Brain microvascular endothelial cell (primary cell): Measurements from ENCODE around the gene HECTD4.

Experiments
- DNase-seq: peaks from one replicate; pipeline ENCODE4 v3.0.0-alpha.2; 2020
- H3K27ac ChIP-seq: fragments of 250-450 bp; sonication (Bioruptor Pico); 2 replicates; pipeline ENCODE4 v1.5.1; 2020; ENCODE audit warnings: mild to moderate bottlenecking, moderate library complexity
- H3K27me3 ChIP-seq: fragments of 250-450 bp; sonication (Bioruptor Pico); replicated peaks from 2 replicates; pipeline ENCODE4 v1.5.1; 2020; ENCODE audit warnings: mild to moderate bottlenecking
- H3K36me3 ChIP-seq: fragments of 250-450 bp; sonication (Bioruptor Pico); replicated peaks from 2 replicates; pipeline ENCODE4 v1.5.1; 2020; ENCODE audit warnings: mild to moderate bottlenecking
- H3K4me3 ChIP-seq: 2 replicates; pipeline ENCODE4 v1.5.1; 2011; ENCODE audit warnings: low read depth, mild to moderate bottlenecking, control low read depth, low read length, moderate library complexity
- CTCF ChIP-seq: IDR thresholded peaks from 2 replicates; pipeline ENCODE4 v1.5.1; 2011; ENCODE audit warnings: low read depth, mild to moderate bottlenecking, moderate library complexity, low read length, control low read depth, inconsistent platforms; ENCODE audit errors: missing control alignments
- in situ Hi-C: cut with HindIII; loops from 2 replicates; pipeline ENCODE4 v1.10.0; 2017; ENCODE audit warnings: low sequenced_read_pairs, low pct_ligation_motif_present

Gene HECTD4

GRCh38 chr12:112194601-112195247 lies 187.5 kb downstream of the HECTD4 start:
- in situ Hi-C loops: no loop called here
- Histone ChIP-seq H3K4me3 (no peak overlapping the region), H3K27me3 (no peaks in the 10 kb centered on the region), H3K36me3 (peaks cover 46% of the 10 kb centered on the region), H3K27ac (no peak overlapping the region)
- TF ChIP-seq CTCF: no peak
- no peak for DNase-seq

GRCh38 chr12:112192475-112192874 lies 189.8 kb downstream of the HECTD4 start:
- H3K4me3 ChIP-seq: no peak overlapping the region
- no peaks in the 10 kb centered on the region for H3K27me3 ChIP-seq
- no peak overlapping the region for H3K27ac ChIP-seq
- in situ Hi-C loops: no loop called here
- no peak for TF ChIP-seq CTCF
- no peak for DNase-seq
- peaks cover 38% of the 10 kb centered on the region for H3K36me3 ChIP-seq

GRCh38 chr12:112191840-112192321 lies 190.3 kb downstream of the HECTD4 start:
- H3K4me3 ChIP-seq: no peak overlapping the region
- in situ Hi-C loops: no loop called here
- TF ChIP-seq CTCF: no peak
- H3K27ac ChIP-seq: no peak overlapping the region
- H3K27me3 ChIP-seq: no peaks in the 10 kb centered on the region
- peaks cover 38% of the 10 kb centered on the region for H3K36me3 ChIP-seq
- no peak for DNase-seq

GRCh38 chr12:112191201-112191600 lies 191.0 kb downstream of the HECTD4 start:
- in situ Hi-C loops: no loop called here
- Histone ChIP-seq H3K27ac (no peak overlapping the region), H3K4me3 (no peak overlapping the region), H3K27me3 (no peaks in the 10 kb centered on the region), H3K36me3 (peaks cover 38% of the 10 kb centered on the region)
- no peak for DNase-seq
- no peak for TF ChIP-seq CTCF

GRCh38 chr12:112190231-112191025 lies 191.8 kb downstream of the HECTD4 start:
- no peak for DNase-seq
- no peaks in the 10 kb centered on the region for H3K27me3 ChIP-seq
- H3K4me3 ChIP-seq: no peak overlapping the region
- TF ChIP-seq CTCF: no peak
- no peak overlapping the region for H3K27ac ChIP-seq
- peaks cover 36% of the 10 kb centered on the region for H3K36me3 ChIP-seq
- in situ Hi-C loops: no loop called here
